SK-N-SH treated with all-trans-retinoic acid at 6 μM for 48 hours (cell line): ENCODE measurements around the gene GRM7.

Experiments used
- ATAC-seq: fragments of 200-7000 bp; cut with Tn5 transposase; 3 replicates; pipeline ENCODE4 v1.9.1; 2020; ENCODE audit warnings: mild to moderate bottlenecking, moderate library complexity
- ARNTL ChIP-seq: fragments of 450-650 bp; formaldehyde crosslinking; IDR thresholded peaks from 2 replicates; pipeline ENCODE4 v1.5.0; 2020; ENCODE audit warnings: low read depth, mild to moderate bottlenecking, moderate library complexity, borderline replicate concordance
- BACH2 ChIP-seq: fragments of 250-450 bp; sonication (Bioruptor Pico); IDR thresholded peaks from 2 replicates; pipeline ENCODE4 v1.9.0; 2021; ENCODE audit warnings: mild to moderate bottlenecking, borderline replicate concordance
- ESRRG ChIP-seq: fragments of 250-450 bp; sonication (Bioruptor Pico); IDR thresholded peaks from 2 replicates; pipeline ENCODE4 v1.6.1; 2021; ENCODE audit warnings: mild to moderate bottlenecking
- GLIS3 ChIP-seq: fragments of 250-450 bp; sonication (Bioruptor Pico); IDR thresholded peaks from 2 replicates; pipeline ENCODE4 v1.5.0; 2020; ENCODE audit warnings: mild to moderate bottlenecking, moderate library complexity
- OSR1 ChIP-seq: fragments of 250-450 bp; sonication (Bioruptor Pico); IDR thresholded peaks from 2 replicates; pipeline ENCODE4 v1.8.0; 2022; ENCODE audit warnings: moderate library complexity, mild to moderate bottlenecking, inconsistent platforms
- POU6F1 ChIP-seq: fragments of 250-450 bp; sonication (Bioruptor Pico); IDR thresholded peaks from 2 replicates; pipeline ENCODE4 v1.8.0; 2021; ENCODE audit warnings: low read depth, mild to moderate bottlenecking, moderate library complexity, borderline replicate concordance
- RARB ChIP-seq: fragments of 250-450 bp; sonication (Bioruptor Pico); IDR thresholded peaks from 2 replicates; pipeline ENCODE4 v1.8.0; 2021; ENCODE audit warnings: mild to moderate bottlenecking, moderate library complexity
- SNAI2 ChIP-seq: fragments of 250-450 bp; sonication (Bioruptor Pico); IDR thresholded peaks from 2 replicates; pipeline ENCODE4 v1.5.0; 2020; ENCODE audit warnings: mild to moderate bottlenecking, moderate library complexity
- TCF4 ChIP-seq: fragments of 250-450 bp; sonication (Bioruptor Pico); IDR thresholded peaks from 2 replicates; pipeline ENCODE4 v1.8.0; 2021; ENCODE audit warnings: mild to moderate bottlenecking, moderate library complexity, borderline replicate concordance
- TOX ChIP-seq: fragments of 250-450 bp; sonication (Bioruptor Pico); IDR thresholded peaks from 2 replicates; pipeline ENCODE4 v1.8.0; 2021; ENCODE audit warnings: mild to moderate bottlenecking, moderate library complexity, borderline replicate concordance
- TSHZ2 ChIP-seq: fragments of 250-450 bp; sonication (Bioruptor Pico); IDR thresholded peaks from 2 replicates; pipeline ENCODE4 v1.5.0; 2020; ENCODE audit warnings: mild to moderate bottlenecking, moderate library complexity
- ZC3H10 ChIP-seq: fragments of 250-450 bp; sonication (Bioruptor Pico); IDR thresholded peaks from 2 replicates; pipeline ENCODE4 v1.5.1; 2021; ENCODE audit warnings: mild to moderate bottlenecking, moderate library complexity
- ZFP3 ChIP-seq: fragments of 250-450 bp; sonication (Bioruptor Pico); IDR thresholded peaks from 2 replicates; pipeline ENCODE4 v1.5.0; 2020; ENCODE audit warnings: mild to moderate bottlenecking, moderate library complexity
- ZFP30 ChIP-seq: fragments of 450-650 bp; formaldehyde crosslinking; IDR thresholded peaks from 2 replicates; pipeline ENCODE4 v1.5.0; 2022; ENCODE audit warnings: mild to moderate bottlenecking, moderate library complexity
- ZNF70 ChIP-seq: fragments of 450-650 bp; formaldehyde crosslinking; IDR thresholded peaks from 2 replicates; pipeline ENCODE4 v1.5.0; 2020; ENCODE audit warnings: mild to moderate bottlenecking, moderate library complexity
- ZNF8 ChIP-seq: fragments of 450-650 bp; formaldehyde crosslinking; IDR thresholded peaks from 2 replicates; pipeline ENCODE4 v1.5.0; 2020; ENCODE audit warnings: mild to moderate bottlenecking, moderate library complexity
- TF ChIP-seq, protein P1 (sequence below): fragments of 250-450 bp; sonication (Bioruptor Pico); IDR thresholded peaks from 2 replicates; pipeline ENCODE4 v1.5.1; 2021; ENCODE audit warnings: mild to moderate bottlenecking, moderate library complexity
- TF ChIP-seq, protein P2 (sequence below): fragments of 250-450 bp; sonication (Bioruptor Pico); IDR thresholded peaks from 2 replicates; pipeline ENCODE4 v1.8.0; 2020; ENCODE audit warnings: mild to moderate bottlenecking, moderate library complexity, borderline replicate concordance
- TF ChIP-seq, protein P3 (sequence below): fragments of 250-450 bp; sonication (Bioruptor Pico); IDR thresholded peaks from 2 replicates; pipeline ENCODE4 v1.5.1; 2020; ENCODE audit warnings: low read depth, mild to moderate bottlenecking, moderate library complexity

GRM7 gene

GRCh38 chr3:7038394-7038793 is 177.5 kb downstream of the GRM7 start (continued):
- TF ChIP-seq, protein P1, sequence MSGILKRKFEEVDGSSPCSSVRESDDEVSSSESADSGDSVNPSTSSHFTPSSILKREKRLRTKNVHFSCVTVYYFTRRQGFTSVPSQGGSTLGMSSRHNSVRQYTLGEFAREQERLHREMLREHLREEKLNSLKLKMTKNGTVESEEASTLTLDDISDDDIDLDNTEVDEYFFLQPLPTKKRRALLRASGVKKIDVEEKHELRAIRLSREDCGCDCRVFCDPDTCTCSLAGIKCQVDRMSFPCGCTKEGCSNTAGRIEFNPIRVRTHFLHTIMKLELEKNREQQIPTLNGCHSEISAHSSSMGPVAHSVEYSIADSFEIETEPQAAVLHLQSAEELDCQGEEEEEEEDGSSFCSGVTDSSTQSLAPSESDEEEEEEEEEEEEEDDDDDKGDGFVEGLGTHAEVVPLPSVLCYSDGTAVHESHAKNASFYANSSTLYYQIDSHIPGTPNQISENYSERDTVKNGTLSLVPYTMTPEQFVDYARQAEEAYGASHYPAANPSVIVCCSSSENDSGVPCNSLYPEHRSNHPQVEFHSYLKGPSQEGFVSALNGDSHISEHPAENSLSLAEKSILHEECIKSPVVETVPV (CRISPR knock-in tag), result no peak
- TF ChIP-seq TSHZ2 (CRISPR knock-in tag), result no peak
- no peak for TF ChIP-seq ZNF8 (CRISPR knock-in tag)
- TF ChIP-seq, protein P2, sequence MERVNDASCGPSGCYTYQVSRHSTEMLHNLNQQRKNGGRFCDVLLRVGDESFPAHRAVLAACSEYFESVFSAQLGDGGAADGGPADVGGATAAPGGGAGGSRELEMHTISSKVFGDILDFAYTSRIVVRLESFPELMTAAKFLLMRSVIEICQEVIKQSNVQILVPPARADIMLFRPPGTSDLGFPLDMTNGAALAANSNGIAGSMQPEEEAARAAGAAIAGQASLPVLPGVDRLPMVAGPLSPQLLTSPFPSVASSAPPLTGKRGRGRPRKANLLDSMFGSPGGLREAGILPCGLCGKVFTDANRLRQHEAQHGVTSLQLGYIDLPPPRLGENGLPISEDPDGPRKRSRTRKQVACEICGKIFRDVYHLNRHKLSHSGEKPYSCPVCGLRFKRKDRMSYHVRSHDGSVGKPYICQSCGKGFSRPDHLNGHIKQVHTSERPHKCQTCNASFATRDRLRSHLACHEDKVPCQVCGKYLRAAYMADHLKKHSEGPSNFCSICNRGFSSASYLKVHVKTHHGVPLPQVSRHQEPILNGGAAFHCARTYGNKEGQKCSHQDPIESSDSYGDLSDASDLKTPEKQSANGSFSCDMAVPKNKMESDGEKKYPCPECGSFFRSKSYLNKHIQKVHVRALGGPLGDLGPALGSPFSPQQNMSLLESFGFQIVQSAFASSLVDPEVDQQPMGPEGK (CRISPR knock-in tag), result no peak
- TF ChIP-seq, all 23 proteins: peak for 0

DNA sequence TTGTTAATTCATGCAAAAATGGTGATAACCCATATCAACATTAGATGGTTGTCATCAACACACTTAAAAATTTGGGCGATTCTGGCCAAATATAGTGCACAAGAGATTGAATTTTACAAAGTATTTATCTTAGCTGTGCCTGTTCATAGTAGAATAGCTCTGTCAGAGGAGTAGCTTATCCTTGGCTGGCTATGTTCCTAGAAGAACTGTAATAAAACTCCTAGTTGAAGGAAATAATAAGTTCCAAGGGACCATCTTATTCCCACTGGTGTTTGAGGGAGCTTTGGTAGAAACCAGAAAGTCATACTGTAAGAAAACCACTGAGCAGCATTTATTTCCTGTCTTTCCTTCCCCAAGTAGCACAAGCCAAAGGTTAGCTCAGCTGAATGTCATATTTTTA is 201.8 kb downstream of the GRM7 start:
- ATAC-seq, result no peak

GRCh38 chr3:7070461-7070860 is 209.5 kb downstream of the GRM7 start:
- ATAC-seq, result no peak
- TF ChIP-seq, protein P1 (CRISPR knock-in tag), result no peak
- TF ChIP-seq SNAI2 (CRISPR knock-in tag), result no peak
- TF ChIP-seq ESRRG (CRISPR knock-in tag), result no peak
- TF ChIP-seq ZFP30 (CRISPR knock-in tag), result no peak
- no peak for TF ChIP-seq ZFP3 (CRISPR knock-in tag)
- no peak for TF ChIP-seq ZC3H10 (CRISPR knock-in tag)
- TF ChIP-seq, protein P3, sequence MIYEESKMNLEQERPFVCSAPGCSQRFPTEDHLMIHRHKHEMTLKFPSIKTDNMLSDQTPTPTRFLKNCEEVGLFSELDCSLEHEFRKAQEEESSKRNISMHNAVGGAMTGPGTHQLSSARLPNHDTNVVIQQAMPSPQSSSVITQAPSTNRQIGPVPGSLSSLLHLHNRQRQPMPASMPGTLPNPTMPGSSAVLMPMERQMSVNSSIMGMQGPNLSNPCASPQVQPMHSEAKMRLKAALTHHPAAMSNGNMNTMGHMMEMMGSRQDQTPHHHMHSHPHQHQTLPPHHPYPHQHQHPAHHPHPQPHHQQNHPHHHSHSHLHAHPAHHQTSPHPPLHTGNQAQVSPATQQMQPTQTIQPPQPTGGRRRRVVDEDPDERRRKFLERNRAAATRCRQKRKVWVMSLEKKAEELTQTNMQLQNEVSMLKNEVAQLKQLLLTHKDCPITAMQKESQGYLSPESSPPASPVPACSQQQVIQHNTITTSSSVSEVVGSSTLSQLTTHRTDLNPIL (CRISPR knock-in tag), result no peak
- no peak for TF ChIP-seq BACH2
- TF ChIP-seq RARB (CRISPR knock-in tag), result no peak
- TF ChIP-seq ARNTL, result no peak
- no peak for TF ChIP-seq GLIS3
- TF ChIP-seq, protein P2 (CRISPR knock-in tag), result no peak
- no peak for TF ChIP-seq ZNF70 (CRISPR knock-in tag)
- no peak for TF ChIP-seq OSR1
- TF ChIP-seq POU6F1, result no peak
- TF ChIP-seq TCF4 (CRISPR knock-in tag), result no peak

More for the DNA sequence above, 201.8 kb downstream of the GRM7 start:
- TF ChIP-seq TOX (CRISPR knock-in tag) (no peak), ZNF70 (CRISPR knock-in tag) (no peak)
- TF ChIP-seq, all 23 proteins: peak for 0
